Measurements from ENCODE around the gene FRMD4A. TPM values are rescaled to one million over a fixed set of nuclear protein-coding genes. Genes with fewer than 3 reads are reported as not detected.

FRMD4A gene
- total and polyA plus RNA-seq, 2 of the 4 experiments (the other 2 are of a cell fraction) = 30.3 to 68.8 TPM

- Histone ChIP-seq H2BK5ac (ENCODE audit: low read depth, low read length, poor library complexity, severe bottlenecking) (peak overlapping the region; percentile 35), H2BK20ac (ENCODE audit: low read depth, low read length) (peak overlapping the region; percentile 50; the same call in 1 of the 2 replicates), H2BK120ac (ENCODE audit: low read depth, low read length) (peak overlapping the region; percentile 11), H2BK15ac (ENCODE audit: low read depth, low read length) (peak overlapping the region; percentile 46; the same call in 1 of the 3 replicates), H2AK9ac (replicated peaks; ENCODE audit: low read depth, low read length, poor library complexity) (peak overlapping the region; percentile 17), H3K9me3 (ENCODE audit: control insufficient read depth, insufficient read depth, low read length) (no peaks in the 10 kb centered on the region), H4K20me1 (ENCODE audit: insufficient read depth, low read length) (no peaks in the 10 kb centered on the region), H4K8ac (ENCODE audit: low read depth in 2 of 2, low read length in 2 of 2) (peak overlapping the region in 1 of 2 experiments; percentile 45; a peak in 2 of 4 replicates), H3K56ac (ENCODE audit: extremely low read depth, insufficient read depth, low read length) (no peak overlapping the region), H3K4ac (ENCODE audit: low read depth, low read length) (peak overlapping the region; percentile 48; the same call in 1 of the 2 replicates), H3K9ac (ENCODE audit: low read depth, low read length) (no peak overlapping the region), H3K9me1 (ENCODE audit: insufficient read depth, low read length) (peaks cover 18% of the 10 kb centered on the region), H3K27ac (ENCODE audit: insufficient read depth, low read length) (no peak overlapping the region), H3K79me1 (ENCODE audit: low read depth in 1 of 2, low read length in 2 of 2) (peaks cover 0 to 24% of the 10 kb centered on the region in 2 experiments; a peak in 2 of 4 replicates), H3K27me3 (ENCODE audit: control insufficient read depth, insufficient read depth, low read length) (no peaks in the 10 kb centered on the region), H2AK5ac (ENCODE audit: low read depth, low read length) (peak overlapping the region; percentile 93), H3K4me1 (ENCODE audit: control insufficient read depth, insufficient read depth, low read length) (peaks cover 19% of the 10 kb centered on the region), H3K18ac (ENCODE audit: low read depth, low read length) (peak overlapping the region; percentile 55; the same call in 1 of the 2 replicates), H3K36me3 (ENCODE audit: control insufficient read depth, insufficient read depth, low read length) (no peaks in the 10 kb centered on the region), H2AFZ (replicated peaks; ENCODE audit: low read length, poor library complexity) (no peak overlapping the region), H4K5ac (ENCODE audit: low read depth, low read length) (peak overlapping the region; percentile 33; the same call in 1 of the 2 replicates), H3K14ac (replicated peaks; ENCODE audit: low read depth, low read length) (peak overlapping the region; percentile 64; the same call in 1 of the 2 replicates), H4K91ac (ENCODE audit: insufficient read depth, low read depth, low read length) (0 out of 2 replicates have a peak overlapping the region, but pooled peaks have one; percentile 20), H3K23ac (ENCODE audit: low read depth, low read length) (no peak overlapping the region), H3K4me2 (ENCODE audit: low read depth, low read length) (peak overlapping the region; percentile 53; the same call in 1 of the 2 replicates), H3K4me3 (ENCODE audit: insufficient read depth, low read depth, low read length) (no peak overlapping the region)
- ATAC-seq (ENCODE audit: low read depth) (peak; percentile 84), DNase-seq (peak; percentile 91)
- no CpG with 5 or more reads among the region's 3 CpGs for WGBS, 2 experiments (ENCODE audit: extremely low coverage in 2 of 2, insufficient read length in 1 of 2)
- ChIA-PET POLR2A (ENCODE audit: unreplicated experiment) (no interaction called here), CTCF (interaction anchor here (0.6 to 1.0 kb wide), 2 partner anchors 89 to 290 kb away, joined by 3 to 4 read pairs; no protein-coding TSS in a partner anchor)
- BruUV-seq (replicated peaks) = no TSS peak
- dilution Hi-C loops (cut with HindIII; ENCODE audit: low sequenced_read_pairs, unreplicated experiment) (no loop called here), in situ Hi-C loops (cut with MboI; ENCODE audit: low sequenced_read_pairs) (no loop called here), intact Hi-C loops (cut with micrococcal nuclease) (no loop called here)
- TF ChIP-seq ELK1 (IDR thresholded peaks at IDR 0.05; ENCODE audit: borderline replicate concordance, low read depth, low read length) (no peak), MAZ (IDR thresholded peaks at IDR 0.05; ENCODE audit: borderline replicate concordance, low read depth, low read length) (no peak), RCOR1 (IDR thresholded peaks at IDR 0.05; ENCODE audit: insufficient replicate concordance, low read length) (no peak), CEBPB (IDR thresholded peaks at IDR 0.05; ENCODE audit: low read depth, low read length) (no peak), CHD1 (IDR thresholded peaks at IDR 0.05; ENCODE audit: low read depth, low read length) (no peak), BHLHE40 (IDR thresholded peaks at IDR 0.05; ENCODE audit: low read depth, low read length) (peak; percentile 34), CTCF (conservative IDR thresholded peaks at IDR 0.05; ENCODE audit: low read depth, low read length) (no peak), SMC3 (IDR thresholded peaks at IDR 0.05; ENCODE audit: low read depth, low read length) (no peak), POLR2A (IDR thresholded peaks at IDR 0.05; ENCODE audit: low read depth, low read length) (no peak), RFX5 (IDR thresholded peaks at IDR 0.05; ENCODE audit: low read depth, low read length) (no peak), MAFK (IDR thresholded peaks at IDR 0.05; ENCODE audit: low read depth, low read length) (no peak), RAD21 (IDR thresholded peaks at IDR 0.05; ENCODE audit: low read length) (peak; percentile 28; the same call in 1 of the 2 replicates), FOS (IDR thresholded peaks at IDR 0.05; ENCODE audit: low read depth, low read length) (peak; percentile 2; the same call in 1 of the 2 replicates), MXI1 (IDR thresholded peaks at IDR 0.05; ENCODE audit: borderline replicate concordance, low read depth, low read length) (no peak)
These were observed 380.7 kb downstream of the FRMD4A start for GRCh38 chr10:13949844-13950542.

Data from IMR-90 (cell line).